ENCODE measurements around the gene MAST4.

Gene MAST4

DNA sequence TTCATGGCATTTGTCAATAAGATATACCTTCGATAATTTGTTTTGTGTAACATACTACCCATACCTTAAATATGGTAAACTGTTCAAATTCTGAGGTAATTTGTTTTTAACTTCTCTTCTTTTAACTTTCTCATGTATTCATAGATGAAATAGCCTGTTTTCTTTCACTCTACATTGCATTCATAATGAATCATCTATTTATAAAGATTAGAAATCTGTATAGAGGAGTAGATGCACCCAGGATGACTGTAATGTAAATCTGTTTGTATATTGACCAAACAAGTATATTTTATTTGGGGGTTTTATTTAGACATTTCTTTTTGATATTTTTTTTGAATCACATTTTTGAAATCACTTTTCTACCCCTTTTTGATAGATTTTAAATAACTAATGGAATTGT is 455.8 kb downstream of the MAST4 start:
- DNase-seq: no peak

DNA sequence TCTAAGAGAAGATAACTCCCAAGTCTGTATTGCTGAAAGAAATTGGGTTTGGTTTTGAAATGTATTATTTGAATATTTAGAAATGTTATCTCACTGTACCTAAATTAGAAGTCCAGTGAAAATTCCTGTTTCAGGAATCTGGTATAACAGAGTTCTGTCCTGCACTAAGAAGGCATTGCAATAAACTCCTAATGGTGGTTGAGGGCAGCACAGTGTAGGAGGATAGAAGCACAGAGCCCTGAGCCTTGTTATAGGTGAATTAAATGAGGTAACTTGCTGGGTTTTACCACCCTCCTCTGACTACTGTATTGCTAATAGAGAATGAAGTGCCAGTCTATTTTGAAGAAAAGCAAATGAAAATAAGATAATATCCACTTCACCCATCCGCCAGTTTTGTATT is 457.0 kb downstream of the MAST4 start:
- no peak for DNase-seq

DNA sequence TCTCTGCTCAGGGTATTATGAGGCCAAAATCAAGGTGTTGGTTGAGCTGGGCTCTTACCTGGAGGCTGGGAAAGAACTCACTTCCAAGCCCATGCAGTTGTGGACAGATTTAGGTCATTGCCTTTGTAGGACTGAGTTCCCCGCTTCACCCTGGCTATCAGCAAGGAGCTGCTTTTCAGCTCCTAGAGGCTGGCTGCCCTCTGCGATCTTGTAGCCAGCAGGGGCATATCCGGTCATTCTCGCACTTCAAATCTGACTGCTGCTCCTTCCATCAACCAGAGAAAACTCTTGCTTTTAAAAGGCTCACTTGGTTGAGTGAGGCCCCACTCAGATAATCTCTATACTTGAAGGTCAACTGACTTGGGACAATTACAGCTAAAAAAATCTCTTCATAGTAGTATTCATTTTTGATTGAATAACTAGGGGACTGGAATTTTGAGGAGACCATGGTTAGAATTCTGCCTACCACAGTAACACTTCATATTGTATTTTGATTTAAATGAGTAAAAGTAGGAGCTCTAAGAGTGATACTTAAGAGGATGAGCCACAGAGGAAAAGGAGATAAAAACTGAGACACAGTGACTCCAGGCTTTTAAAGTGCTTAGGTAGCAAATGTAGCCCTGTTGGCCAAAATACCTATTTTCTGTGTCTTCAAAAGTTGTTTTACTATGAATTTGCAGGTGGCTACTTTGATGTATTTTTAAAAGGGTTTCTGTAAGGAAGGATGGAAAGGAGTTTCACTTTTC is 463.0 kb downstream of the MAST4 start:
- no peak for DNase-seq

DNA sequence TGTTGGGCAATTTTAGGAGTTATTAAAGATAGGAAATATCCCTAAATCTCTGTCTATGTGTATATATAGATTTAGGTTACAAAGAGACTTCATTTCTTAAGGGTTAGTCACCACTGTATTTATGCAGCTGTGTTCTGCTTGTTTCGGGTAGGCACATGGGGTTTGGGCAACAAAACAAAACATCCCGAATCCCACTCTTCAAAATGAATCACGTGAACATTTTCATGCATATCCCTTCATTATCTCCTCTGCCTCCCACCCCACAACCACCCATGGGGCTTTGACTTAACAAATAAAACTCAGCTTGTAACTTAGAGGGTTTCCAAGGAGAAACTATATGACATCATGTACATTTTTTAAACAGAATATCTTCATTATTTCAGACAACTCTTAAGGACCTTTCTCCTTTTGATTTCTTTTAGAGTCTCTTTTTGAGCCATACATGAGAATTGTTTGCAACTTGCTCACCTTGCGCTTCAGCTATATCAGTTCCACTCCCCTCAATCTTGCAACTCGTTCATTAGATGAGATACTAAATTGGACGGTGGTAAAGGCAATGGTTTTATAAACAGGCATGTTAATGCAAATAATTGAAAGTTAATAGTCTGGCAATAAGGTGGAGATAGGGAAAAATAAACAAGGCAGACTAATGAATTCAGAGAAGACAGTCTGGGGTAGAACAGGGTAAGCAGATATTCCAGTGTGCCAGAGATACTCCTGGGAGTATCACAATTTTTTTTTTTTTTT is 463.7 kb downstream of the MAST4 start:
- DNase-seq: no peak

DNA sequence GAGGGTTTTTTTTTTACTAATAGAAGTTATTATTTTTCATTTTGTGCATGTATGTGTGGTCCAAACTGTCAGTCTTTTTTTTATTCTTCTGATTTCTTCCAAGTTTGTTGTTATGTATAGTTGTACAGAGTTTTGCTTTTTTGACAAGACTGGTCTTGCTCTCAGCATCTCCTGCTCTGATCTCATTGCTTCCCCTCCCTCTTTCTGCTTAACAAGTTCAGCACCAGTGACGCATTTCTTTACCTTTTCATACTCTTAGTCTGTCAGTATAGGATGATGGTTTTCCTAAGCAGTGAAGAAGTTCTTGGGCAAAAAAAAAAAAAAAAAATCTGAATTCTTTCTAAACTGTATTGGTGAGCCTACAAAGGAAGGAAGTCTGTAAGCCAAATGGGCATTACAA is 465.3 kb downstream of the MAST4 start:
- no peak for DNase-seq

DNA sequence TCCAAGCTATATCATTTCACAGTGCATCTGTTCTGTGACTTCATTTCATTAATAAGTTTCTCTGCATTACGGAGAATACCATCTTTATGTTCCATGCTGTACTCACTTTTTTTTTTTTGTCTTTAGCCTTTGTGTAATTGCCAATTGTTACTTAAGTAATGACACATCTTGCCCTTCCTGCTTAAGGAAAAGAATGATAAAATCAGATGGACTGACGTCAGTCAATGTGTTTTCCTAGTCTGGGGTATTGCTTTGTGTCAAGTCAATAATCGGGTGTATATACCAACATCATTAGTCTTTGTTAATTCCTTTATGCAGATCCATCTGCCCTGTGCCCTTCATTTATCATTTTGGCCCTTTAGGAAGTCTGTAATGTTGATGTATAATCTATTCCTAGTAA is 466.9 kb downstream of the MAST4 start:
- no peak for DNase-seq

DNA sequence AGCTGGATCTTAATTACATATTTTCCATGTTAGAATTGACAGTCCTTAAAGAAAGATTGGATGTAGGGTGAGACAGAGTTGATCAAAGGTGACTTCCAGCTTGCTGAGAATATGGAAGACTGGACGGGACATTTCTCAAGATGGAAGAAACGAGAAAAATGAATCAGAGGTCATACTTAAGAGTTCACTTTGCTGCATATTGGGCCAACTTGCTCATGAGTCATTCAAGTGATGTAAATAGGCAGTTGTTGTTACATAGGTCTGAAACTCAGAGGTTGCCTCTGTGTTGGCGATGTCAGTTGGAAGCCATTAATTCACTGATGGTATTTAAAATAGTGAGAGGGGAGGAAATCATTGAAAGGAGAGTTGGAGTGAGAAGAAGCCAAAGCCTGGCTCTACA is 467.6 kb downstream of the MAST4 start:
- no peak for DNase-seq

DNA sequence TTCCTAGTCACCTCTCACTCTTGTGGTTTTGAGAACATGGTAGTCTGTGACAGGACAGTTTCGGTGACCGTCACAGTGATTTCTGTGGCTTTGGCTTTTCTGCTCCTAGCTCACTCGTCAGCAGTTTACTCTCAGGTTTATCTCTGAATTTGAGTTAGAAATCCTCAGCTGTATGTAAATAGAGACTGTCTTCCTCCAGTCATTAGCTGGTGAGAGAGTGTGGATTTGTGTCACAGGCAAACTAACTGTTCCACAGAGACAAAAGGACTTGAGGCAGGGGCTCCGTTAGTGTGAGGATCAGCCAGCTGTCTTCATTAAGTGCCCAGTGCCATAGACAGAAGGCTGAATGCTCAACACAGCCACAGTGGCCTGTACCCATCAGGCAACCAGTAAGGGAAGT is 469.0 kb downstream of the MAST4 start:
- DNase-seq: no peak

DNA sequence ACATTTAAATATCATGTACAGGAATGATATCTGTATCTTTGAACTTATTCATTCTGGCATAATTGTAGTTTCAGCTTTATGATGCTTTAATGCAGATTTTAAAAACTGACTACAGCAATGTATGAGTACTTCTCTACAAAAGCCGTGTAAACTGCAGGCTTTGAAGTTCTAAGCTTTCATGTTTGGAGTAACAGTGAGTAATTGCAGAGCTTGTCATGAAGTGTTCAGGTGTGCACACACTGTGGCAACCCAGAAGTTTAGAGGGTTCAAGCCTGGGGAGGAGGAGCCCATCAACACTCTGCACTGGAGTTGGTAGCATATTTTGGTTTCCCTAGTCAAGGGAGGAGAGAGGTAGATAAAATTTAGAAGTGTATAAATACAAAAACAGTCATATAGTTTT is 469.5 kb downstream of the MAST4 start:
- no peak for DNase-seq

DNA sequence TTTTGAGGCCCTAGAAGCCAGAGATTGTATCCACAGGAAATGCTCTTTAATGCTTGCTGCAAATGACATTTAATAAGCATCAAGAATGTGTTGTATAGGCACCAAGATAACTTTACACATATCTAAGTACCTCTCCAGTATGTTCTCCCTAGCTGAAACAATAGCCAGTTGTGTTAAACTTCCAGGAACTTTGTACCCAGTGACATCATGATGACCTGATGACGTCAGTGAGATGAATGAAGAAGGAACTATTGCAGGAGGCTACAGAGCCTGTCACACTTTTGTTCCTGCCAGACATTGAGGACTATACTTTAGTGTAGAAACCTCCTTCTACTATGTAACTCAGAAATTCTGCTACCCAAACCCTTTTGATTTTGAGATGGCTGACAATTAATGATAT is 470.6 kb downstream of the MAST4 start:
- no peak for DNase-seq

DNA sequence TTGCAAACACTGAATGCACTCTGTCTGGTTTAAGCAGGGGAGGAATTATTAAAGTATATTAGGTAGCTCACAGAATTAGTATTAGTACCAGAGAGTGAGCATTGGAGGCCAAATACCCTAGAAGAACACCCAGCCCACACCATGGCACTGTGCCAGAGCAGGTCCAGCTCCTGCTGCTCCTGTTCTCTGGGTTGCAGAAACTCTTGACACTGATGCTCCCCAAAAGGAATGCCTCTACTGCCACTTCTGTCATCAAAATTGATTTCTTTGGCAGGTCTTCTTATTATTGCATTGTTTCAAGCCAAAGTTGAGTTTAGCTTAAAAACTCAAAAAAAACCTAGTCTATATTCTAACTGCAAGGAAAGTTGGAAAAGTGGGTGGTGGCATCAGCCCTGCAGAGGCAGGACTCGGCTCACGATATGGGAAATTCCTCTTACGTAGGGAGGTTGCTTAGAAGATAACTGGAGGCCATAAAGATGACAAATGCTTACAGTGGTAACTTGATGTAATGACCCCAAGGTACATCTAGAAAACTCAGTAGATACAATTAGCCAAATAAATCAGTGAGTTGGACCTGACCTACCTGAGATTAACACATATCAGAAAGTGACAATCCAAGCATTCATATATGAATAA is 477.0 kb downstream of the MAST4 start:
- no peak for DNase-seq

DNA sequence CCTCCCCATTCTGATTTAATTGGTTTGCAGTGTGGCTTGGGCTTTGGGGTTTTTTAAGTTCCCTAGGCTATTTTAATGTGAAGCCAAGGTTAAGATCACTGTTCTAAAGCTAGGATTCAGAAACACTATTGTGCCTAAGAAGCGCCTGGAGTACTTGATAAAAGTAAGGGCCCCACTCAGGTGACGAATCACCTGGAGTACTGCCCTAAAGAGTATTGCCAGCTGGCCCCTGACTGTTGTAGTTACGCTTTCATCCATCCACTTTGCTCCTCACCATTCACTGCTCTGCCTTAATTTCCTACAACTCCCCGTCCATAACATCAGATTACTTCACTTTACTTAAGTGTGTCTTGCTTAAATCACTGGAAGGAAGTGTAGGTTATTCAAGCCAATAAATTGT is 481.1 kb downstream of the MAST4 start:
- DNase-seq: no peak

DNA sequence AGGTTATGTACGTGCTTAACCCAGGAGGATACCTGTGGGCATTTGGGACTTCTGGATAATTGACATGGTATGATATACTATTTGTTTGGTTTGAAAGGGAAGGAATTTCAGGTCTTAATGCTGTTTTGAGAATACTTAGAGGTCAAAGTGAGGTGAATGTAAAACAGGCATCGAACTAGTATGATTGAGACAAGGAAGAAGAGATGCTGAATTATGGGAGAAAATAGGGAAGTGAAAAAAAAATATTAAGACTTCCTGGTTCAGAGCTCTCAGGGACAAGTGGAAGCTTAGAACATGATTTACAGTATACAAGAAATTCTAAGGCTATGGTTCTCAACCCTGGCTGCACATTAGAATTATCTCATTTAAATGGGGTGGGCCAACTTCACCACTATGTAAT is 485.1 kb downstream of the MAST4 start:
- no peak for DNase-seq

DNA sequence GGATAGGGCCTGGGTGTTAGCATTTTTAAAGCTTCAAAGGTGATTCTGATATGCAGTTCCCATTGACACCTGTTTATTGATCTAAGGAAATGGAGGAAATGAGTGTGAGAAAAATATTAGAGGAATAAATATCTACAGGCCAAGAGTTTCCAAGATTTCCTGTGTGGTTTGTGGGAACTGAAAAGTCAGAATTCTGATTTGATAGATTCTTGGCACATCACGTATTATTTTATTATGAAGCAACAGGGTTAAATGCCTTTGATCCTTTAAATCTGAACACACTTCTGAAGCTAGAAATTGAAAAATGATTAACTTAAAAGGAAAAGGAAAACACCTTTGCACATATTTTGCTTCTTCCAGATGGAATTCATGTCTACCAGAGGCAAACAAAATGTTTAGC is 486.7 kb downstream of the MAST4 start:
- no peak for DNase-seq

DNA sequence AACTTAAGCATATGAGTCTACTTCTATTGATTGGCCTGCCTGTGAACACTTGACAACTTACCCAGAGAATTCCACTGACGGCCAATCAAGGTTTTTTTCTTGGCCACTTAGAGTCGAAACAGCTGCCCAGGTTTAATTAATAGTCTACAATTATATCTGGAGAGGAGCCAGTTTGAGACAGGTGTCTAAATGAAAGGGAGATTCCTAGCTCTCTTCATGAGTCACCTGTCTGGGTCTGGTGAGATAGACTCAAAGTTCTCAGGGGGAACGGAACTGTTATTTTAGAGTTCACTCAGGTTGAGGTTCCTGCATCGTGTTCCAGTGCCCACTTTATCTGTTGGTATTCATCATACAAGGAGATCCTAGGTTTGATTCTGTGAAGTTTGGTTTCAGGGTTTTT is 489.4 kb downstream of the MAST4 start:
- peak in 1 of 2 experiments; percentile 50 for DNase-seq

DNA sequence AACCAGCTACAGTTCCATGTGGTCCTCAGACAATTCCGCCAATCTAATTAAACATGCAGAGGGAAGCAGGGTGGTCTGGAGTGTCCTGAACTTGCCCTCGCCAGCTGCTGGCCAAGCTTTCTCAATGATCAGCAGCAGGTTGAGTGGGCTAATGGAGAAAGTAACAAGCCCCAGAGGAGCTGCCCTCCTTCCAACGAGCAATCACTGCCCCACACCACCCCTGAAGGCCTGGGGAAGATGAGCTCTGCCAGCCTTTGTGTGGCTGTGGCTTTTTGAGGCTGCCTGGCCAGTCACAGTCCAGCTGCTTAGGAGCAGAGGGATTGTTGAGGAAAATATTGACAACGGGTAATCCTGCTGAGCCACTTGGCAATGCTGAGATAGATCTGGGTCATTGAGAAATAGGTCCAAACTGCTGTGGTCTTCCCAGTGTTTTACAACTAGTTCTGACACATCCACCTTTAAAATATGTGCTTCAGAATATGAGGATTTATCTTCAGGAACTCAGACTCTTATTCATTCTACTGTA is 493.1 kb downstream of the MAST4 start:
- DNase-seq: no peak

DNA sequence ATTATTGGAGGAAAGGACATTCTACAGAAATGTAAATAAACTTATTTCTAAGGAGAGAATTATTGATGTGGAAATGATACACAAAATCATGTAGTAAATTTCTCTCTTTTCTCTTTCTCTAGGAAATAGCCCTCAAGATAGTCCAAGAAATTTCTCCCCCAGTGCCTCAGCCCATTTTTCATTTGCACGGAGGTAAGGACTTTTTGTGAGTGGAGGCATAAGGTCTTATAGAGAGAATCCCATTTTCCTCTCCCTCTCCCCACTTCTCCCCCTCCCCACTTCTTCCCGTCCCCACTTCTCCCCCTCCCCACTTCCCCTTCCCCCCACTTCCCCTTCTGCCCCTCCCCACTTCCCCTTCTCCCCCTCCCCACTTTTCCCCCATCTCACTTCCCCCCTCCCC is 493.8 kb downstream of the MAST4 start:
- no peak for DNase-seq

DNA sequence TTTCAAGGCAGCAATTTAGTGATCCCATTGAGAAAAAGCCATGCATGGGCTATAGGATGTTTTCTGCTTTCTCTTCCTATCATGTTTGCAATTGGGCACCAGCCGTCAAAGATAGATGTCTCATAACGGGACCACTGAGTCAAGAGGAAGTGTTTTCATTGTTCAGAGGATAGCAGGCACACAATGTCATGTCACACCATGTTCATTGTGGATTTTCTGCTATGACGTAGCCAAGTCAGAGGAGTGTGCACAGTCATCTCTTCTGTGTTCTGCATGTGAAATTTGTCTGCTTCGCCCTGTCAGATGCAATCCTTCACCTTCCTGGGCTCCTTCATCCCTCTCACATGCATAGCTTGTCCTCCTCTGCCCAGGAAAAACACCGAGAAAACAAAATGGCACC is 494.4 kb downstream of the MAST4 start:
- no peak for DNase-seq

DNA sequence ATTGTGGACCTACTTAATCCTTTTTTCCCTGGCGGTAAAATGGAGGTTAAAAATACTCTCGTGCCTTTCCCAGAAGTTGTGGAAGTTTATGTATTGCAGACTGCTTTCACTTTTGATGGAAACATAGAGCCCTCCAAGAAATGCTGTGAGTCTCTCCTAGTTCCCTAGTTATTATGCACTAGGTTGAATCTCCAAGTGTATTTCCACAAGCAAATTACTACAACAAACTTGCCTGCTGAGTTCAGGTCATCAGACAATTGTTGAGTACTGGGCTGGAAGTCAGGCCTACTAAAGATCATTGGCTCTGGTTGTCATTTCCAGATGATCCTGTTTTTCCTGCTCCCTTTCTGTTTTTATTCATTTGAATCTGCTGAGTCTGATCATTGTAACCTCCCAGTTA is 496.3 kb downstream of the MAST4 start:
- no peak for DNase-seq

DNA sequence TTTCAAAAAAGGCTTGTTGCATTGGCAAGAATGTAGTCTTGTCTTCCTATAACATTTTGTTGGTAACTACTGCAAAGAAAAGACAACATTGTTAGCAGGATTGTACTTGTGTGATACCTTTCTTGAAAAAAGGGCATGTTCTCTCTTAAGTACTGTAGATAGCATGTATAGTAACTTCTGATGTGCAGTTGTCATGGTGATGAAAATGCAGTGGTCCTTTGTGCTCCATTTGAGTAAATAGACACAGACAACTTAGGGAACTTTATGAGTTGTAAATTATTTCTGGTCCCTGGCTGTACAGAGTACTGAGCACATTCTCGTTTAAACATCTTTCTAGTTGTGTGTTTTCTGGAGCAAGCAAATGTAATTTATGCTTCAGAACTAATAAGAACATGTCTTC is 497.1 kb downstream of the MAST4 start:
- DNase-seq: no peak

DNA sequence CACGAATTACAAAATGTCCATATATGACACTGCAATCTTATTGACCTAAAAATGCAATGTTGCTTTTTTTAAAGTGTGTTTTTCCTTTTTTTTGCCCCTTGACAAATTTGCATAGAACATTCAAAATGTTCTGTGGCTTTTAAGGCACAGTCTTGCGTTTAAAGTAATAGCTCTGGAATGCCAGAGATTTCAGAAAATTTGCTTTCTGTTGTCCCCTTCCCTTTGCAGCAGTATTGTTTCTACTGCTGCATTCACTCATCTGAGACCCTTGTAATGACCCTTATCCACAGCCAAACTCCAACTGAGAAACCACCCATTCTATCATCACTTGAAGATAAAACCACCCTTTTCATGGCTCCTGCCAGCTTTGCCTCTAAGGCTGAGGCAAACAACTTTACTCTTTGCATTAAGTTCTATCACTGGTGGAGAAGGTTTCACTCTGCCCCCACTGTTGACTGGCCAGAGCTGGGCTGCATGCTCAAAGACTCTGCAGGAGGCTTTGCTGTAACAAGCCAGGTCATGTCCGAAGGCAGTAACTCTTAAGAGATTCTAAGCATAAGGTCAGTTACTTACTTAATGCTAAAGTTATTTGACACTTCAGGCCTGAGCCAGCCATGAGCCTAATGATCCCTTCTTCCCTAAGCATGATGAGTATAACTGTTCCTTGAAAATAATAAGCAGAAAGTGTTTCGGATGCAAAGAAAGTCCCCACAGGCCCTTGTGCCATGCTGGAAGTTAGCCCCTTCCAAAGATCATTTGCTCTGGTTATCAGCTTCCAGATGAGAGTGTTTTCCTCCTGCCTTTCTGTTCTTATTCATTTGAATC is 498.5 kb downstream of the MAST4 start:
- no peak for DNase-seq

DNA sequence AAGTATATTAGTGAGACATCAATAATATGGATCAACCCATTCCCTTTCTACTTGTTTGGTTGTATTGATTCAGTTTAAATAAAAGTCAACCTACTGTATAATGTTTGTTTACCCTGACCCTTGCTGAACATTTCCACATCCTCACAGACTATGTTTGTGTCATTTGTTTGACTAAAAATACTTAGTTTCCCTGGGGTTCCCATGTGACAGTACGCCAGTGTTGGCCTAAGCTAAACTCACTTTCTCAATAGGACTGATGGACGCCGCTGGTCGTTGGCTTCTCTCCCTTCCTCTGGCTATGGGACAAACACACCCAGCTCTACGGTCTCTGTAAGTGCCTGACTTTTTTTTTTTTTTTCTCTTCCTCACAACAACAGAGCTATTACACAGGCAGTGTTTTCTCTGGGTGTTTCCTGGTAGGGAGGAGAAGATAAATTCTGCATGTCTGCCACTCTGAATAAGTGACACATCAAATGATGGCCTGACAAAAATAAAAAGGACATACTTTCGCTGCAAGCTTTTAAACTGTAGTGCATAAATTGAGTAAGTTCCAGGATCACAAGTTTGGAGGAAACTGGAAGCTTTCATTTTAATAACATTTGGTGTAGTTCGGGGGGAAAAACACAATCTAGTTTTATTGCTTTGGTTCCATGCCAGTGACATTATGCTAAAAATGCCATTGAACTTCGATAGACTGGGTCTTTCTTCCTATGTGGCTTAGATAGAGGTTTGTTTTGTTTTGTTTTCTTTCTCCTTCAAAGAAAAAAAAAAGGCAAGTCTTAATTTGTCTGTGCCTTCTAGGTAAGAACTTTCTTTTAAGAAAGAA is 499.4 kb downstream of the MAST4 start:
- no peak for DNase-seq

Data from NCI-H2081 (cell line).